Measurements from ENCODE around the gene COL27A1. TPM values are rescaled to one million over a fixed set of nuclear protein-coding genes. Genes with fewer than 3 reads are reported as not detected.
"Not testable (repeated sequence)": the region's sequence is repeated elsewhere in the genome, so short reads cannot be mapped to it uniquely, and the experiment has no call there.

Gene COL27A1
- total RNA-seq, 1 donor from 2014 or later: 51.0 TPM

DNA sequence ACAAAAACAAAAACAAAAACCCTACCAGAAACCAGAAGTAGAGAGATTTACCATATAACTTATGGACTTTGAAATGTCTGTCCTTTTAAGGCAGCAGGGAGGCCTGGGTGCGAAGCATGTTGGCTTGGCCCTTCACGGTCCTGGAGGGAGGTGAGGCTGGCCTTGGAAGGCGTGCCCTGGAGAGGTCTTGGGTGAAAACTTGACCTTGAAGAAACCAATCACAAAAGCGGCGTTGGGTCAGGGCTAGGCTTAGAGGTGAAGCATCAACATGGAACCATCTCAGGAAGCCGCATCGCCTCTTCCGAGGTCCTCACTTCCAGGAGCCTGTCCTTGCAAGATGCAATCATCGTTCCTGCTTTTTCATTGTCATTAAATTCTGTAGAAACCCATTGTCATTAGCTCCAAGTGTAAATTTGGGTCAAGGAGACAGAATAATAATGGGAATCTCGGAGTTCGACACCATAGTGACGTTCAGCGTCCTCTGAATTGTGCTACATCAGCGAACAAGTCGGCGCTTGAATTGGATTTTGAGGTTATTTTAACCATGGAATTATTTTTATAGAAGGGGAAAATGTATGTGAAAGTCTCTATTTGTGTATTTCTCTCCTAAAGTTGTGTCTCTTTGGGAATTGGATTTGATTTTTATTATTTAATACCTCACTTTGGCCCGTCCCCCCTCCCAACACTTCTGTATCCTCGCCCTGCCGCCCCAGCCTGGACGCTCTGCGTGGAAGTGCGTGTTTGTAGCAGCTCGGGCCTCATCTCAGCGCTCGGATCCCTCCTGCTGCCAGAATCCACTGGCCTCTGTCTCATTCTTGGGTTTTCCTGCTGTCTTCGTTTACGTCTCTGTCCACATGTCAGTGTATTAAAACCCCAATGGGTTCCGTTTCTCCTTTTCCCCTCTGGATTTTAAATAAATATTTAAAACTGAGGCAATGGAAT is 156.5 kb downstream of the COL27A1 start:
- ATAC-seq (no peak), DNase-seq (ENCODE audit: low spot score) (peak; percentile 37)

GRCh38 chr9:114312513-114312875 is 157.2 kb downstream of the COL27A1 start:
- no peak for ATAC-seq
- DNase-seq (ENCODE audit: low spot score): peak; percentile 41

GRCh38 chr9:114313186-114313585 is 157.8 kb downstream of the COL27A1 start:
- DNase-seq (ENCODE audit: low spot score) (peak; percentile 32), ATAC-seq (no peak)

GRCh38 chr9:114314256-114314867 is 159.0 kb downstream of the COL27A1 start:
- peak; percentile 45 for DNase-seq (ENCODE audit: low spot score)
- ATAC-seq: peak; percentile 2

DNA sequence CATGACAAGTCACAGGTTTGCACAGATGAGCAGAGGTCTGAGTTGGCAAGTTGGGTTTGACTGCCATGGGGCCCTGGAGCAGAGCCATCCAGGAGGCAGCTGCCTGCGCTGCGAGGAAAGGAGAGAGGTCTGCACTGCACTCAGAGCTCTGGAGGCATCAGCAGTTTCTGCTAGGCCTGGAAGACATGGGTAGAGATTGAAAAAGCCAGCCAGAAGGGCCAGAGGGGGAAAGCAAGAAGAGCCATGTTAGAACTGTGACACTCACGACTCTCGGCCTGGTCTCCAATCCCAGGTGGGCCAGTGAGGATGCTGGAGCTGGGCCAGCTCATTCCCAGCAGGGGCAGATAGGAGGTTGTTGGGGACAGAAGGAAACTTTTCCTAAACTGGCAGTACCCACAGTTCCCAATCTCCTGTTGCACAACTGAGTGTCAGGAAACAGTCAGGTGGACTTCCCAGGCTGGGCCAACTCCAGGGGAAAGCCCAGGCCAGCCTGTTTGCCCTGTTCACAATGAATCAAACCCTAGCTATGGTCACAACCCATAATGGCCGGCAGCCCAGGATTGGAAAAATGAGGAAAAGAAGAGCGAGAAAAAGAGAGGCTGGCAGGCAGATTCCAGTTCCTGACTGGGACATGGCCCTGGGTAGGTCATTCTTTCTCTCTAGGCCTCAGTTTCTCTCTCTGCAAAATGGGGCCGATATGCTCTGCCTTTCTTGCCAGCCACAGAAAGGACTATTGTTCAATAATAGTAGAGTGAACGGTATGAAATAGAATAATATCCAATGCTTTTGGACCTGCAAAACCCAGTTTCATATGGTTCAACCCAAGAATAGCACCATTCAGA is 159.8 kb downstream of the COL27A1 start:
- ATAC-seq (peak; percentile 79), DNase-seq (ENCODE audit: low spot score) (peak; percentile 95)

GRCh38 chr9:114315723-114316363 is 160.5 kb downstream of the COL27A1 start:
- DNase-seq (ENCODE audit: low spot score): peak; percentile 53
- ATAC-seq: peak; percentile 26

GRCh38 chr9:114316605-114317230 is 161.4 kb downstream of the COL27A1 start:
- DNase-seq (ENCODE audit: low spot score): peak; percentile 41

DNA sequence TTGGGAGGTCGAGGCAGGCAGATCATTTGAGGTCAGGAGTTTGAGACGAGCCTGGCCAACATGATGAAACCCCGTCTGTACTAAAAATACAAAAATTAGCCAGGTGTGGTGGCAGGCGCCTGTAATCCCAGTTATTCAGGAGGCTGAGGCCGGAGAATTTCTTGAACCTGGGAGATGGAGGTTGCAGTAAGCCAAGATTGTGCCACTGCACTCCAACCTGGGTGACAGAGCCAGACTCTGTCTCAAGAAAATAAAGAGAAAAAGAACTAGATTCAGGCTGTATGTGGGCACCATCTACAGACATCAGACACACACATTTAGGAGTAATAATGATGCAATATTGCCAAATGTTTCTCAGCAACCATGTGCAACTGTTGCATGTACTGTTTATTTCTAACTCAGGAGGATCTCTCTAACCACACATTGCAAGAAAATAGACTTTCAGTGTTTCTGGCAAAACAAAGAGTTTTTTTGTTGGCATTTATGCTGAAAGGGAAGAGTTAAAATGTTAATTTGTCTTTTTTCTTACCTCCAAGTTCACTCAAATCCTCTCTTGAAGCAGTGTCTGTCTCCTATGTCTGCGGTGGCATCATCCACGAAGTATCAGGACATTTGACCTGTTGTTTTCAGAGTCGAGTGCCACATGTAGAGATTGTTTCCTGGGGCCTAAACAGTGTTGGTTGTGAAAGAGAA is 162.5 kb downstream of the COL27A1 start:
- no peak for DNase-seq (ENCODE audit: low spot score)
- peak; percentile 14 for ATAC-seq

More at GRCh38 chr9:114316605-114317230, 161.4 kb downstream of the COL27A1 start:
- no peak for ATAC-seq

- ATAC-seq: no peak
- peak; percentile 45 for DNase-seq (ENCODE audit: low spot score)
Observed at GRCh38 chr9:114318416-114318815, 163.1 kb downstream of the COL27A1 start.

- ATAC-seq: no peak
- peak; percentile 40 for DNase-seq (ENCODE audit: low spot score)
Observed at GRCh38 chr9:114319147-114319546, 163.8 kb downstream of the COL27A1 start.

GRCh38 chr9:114320710-114321109 is 165.4 kb downstream of the COL27A1 start:
- peak; percentile 10 for DNase-seq (ENCODE audit: low spot score)
- not testable (repeated sequence) for ATAC-seq

- ATAC-seq (no peak), DNase-seq (ENCODE audit: low spot score) (no peak)
Observed at GRCh38 chr9:114321759-114322158, 166.4 kb downstream of the COL27A1 start.

- DNase-seq (ENCODE audit: low spot score) (peak; percentile 92), ATAC-seq (peak; percentile 42)
Observed at GRCh38 chr9:114322160-114322818, 167.0 kb downstream of the COL27A1 start.

GRCh38 chr9:114322831-114323531 is 167.6 kb downstream of the COL27A1 start, which contains the start of gene ORM1:
TSS of gene ORM1 (plus strand) at chr9:114323098. CDS start at chr9:114323134, 36 bp downstream.
- not testable (repeated sequence) for DNase-seq (ENCODE audit: low spot score)
- ATAC-seq: peak; percentile 66

GRCh38 chr9:114323849-114324248 is 168.5 kb downstream of the COL27A1 start:
- not testable (repeated sequence) for DNase-seq (ENCODE audit: low spot score); ATAC-seq

DNA sequence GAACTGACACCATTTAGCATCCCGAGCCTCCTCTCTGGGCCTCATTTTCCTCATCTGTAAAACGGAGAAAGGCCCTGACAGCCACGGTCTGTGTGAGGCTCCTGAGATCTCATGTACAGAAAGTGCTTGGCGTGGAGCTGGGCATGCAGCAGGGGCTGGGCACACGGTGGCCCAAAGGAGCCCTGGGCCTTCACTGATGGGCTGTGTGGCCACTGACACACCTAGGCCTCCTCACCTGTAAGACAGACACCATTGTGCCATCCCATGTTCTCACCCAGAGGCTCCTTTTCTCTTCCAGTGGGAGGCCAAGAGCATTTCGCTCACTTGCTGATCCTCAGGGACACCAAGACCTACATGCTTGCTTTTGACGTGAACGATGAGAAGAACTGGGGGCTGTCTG is 169.2 kb downstream of the COL27A1 start:
- no peak for ATAC-seq
- no peak for DNase-seq (ENCODE audit: low spot score)

- ATAC-seq; DNase-seq (ENCODE audit: low spot score): not testable (repeated sequence)
Observed at GRCh38 chr9:114324965-114325364, 169.6 kb downstream of the COL27A1 start.

DNA sequence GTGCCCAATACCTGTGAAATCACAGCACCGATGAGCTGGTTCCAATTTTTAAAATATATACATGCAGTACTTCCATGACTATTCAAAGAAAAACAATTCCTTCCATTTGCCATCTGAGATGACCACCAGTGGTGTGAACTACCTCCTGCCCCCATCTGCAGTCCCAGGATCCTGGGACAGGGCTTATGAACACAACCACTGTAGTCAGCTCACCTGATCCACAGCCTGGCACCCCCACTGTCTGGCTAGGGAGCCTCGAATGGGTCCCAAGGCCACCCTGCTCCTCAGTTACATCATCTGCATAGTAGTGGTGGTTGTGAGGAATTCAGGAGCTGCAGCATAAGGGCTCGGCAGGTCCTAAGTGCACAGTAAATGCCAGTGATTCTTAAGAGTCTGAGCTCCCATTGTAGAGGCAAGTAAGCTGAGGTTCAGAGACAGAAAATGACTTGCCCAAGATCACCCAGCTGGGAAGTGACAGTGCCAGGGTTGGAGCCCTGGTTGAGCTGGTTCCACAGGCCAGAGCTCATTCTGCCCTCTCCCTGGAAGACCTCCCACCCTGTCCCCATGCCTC is 170.4 kb downstream of the COL27A1 start:
- ATAC-seq: peak; percentile 1
- DNase-seq (ENCODE audit: low spot score): not testable (repeated sequence)

Measured in left lobe of liver (tissue), 2 donors.